ENCODE data around the gene TP53BP2.

DNA sequence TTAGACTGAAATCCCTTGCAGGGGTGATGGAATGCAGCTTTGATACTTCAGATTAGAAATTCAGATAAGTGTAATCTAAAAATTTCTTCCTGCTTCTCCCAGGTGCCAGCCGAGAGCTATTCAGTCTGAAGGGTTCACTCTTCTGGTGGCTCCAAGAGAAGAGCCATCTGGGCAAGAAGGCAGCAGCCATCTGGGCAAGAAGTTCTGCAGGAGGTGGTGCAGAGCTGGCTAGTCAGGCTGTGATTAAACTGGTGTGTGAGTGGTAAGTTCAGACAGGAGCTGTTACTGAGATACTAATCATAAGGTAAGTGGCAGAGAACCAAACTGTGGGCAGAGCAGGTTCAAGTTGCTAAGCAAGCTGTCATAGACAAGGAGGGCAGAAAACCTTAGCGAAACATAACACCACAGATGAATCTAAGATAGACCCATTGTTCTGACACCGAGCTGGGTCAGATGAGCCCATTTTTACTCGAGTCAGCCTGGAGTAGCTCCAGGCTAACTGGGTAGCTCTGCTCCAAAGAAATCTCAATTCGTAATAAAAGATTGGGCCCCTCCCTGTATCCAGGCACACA is 14.4 kb upstream of the TP53BP2 start:
- TF ChIP-seq, protein P1, sequence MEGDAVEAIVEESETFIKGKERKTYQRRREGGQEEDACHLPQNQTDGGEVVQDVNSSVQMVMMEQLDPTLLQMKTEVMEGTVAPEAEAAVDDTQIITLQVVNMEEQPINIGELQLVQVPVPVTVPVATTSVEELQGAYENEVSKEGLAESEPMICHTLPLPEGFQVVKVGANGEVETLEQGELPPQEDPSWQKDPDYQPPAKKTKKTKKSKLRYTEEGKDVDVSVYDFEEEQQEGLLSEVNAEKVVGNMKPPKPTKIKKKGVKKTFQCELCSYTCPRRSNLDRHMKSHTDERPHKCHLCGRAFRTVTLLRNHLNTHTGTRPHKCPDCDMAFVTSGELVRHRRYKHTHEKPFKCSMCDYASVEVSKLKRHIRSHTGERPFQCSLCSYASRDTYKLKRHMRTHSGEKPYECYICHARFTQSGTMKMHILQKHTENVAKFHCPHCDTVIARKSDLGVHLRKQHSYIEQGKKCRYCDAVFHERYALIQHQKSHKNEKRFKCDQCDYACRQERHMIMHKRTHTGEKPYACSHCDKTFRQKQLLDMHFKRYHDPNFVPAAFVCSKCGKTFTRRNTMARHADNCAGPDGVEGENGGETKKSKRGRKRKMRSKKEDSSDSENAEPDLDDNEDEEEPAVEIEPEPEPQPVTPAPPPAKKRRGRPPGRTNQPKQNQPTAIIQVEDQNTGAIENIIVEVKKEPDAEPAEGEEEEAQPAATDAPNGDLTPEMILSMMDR (conservative IDR thresholded peaks at IDR 0.05; ENCODE audit: low read length): no peak
- no peak for TF ChIP-seq EZH2phosphoT487 (IDR thresholded peaks at IDR 0.05; ENCODE audit: borderline replicate concordance)
